GM19043 (cell line): Measurements from ENCODE around the gene PSME3IP1.
A peak's percentile ranks its signal among the peaks of the same experiment; 100 is the strongest.

Experiments used
- ATAC-seq: cut with Tn5 transposase; IDR thresholded peaks from one replicate; pipeline ENCODE4 v1.9.1; 2021; ENCODE audit warnings: low read depth; ENCODE audit not compliant: unreplicated experiment

The PSME3IP1 gene

GRCh38 chr16:57146735-57147134, 39.1 kb downstream of the PSME3IP1 start:
- ATAC-seq, result no peak

- ATAC-seq, result no peak
These were observed 39.7 kb downstream of the PSME3IP1 start for GRCh38 chr16:57146040-57146647.

DNA sequence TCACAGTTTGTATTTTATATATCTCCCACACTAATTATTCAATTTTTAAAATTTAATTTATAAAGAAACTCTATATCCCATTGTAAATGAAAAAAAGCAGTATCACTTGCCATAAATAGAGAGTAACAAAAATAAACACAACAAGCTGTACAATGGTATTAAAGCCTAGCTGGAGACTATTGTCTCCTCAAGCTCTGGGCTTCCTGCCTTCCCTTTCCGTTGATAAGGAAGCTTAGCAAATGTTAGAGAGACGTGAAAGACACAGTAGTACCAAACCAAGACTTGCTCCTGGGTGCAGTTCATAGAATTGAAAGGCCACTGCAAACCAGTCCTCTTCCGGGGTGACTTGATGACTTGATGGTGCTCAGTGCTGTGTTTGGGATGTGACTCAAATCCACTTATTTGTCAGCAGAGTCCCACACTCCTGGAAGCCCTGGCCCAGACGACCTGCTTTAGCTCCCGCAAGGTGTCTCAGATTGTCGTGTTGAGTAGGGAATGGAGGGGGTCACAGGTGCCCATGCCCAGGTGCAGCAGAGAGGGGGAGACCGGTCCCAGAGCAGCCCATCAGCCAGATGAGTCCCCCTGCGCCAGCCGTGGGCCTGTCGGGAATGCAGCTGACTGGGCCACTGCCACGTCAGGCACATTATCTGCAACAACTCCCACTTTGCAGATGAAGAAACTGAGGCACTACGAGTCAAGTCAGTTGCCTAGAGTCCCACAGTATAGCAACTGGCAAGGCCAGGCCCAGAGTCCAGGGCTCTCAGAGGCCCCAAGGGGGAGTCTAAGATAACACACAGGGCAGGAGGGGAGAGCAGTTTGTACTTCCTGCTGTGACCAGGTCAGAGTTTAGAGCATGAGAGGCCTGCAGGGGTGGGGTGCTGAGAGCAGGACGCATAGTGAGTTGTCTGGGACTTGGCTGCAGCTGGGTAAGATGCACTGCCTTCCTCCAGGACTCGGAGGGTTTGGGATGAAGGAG, 40.5 kb downstream of the PSME3IP1 start:
- ATAC-seq, result no peak

DNA sequence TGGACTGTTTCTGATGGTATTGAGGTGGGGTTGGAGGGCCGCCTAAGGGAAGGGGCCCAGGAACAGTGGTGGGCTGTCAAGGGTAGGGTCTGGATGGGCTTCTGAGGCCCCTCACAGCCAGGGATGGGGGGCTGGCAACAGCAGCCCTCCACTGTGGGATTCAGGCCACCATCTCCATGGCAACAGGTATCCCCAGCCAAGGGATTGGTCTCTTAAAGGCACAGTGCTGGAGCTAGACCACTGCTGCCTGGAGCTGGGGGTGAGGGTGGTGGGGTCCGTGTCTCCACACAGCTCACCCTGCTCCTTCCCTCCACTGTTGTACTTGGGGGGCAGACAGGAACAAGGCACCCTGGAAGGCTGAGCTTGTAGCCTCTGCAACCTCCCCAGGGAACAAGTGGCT, 41.8 kb downstream of the PSME3IP1 start:
- ATAC-seq, result no peak

- no peak for ATAC-seq
These were observed 42.5 kb downstream of the PSME3IP1 start for GRCh38 chr16:57143149-57143921.

DNA sequence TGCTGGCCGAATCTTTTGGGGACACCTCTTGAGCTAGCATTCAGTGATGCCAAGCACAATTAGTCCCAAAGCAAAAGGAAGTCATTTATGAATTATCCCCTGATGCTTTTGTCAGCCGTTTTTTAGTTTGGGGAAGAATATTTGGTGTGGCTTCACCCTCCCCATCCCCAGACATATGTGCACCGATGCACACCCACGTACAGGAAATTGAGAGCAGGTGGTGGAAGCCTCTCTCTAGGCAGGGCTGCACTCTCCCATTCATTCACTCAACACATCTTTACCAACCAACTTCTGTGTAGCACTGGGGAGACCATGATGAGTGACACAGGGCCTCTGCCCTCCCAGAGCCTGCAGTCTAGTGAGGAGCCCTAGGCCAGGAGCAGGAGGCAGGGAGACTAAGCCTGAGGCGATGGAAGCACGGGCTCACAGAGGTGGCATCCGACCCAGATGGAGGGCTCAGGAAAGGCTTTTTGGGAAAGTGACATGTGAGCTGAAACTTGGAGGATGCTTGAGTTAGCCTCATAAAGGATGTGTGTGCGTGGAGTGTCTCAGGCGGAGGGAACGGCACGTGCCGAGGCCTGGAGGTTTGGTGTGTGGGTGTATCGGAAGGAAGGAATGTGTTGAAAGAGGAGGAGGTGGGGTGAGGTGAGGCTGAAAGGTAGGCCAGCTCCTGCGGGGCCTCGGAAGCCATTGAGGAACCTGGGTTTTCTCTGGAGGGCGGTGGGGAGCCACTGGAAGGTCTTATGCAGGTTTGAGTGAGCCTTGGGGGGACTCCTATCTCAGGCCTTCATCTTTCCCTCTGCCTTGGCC, 43.8 kb downstream of the PSME3IP1 start:
- no peak for ATAC-seq

DNA sequence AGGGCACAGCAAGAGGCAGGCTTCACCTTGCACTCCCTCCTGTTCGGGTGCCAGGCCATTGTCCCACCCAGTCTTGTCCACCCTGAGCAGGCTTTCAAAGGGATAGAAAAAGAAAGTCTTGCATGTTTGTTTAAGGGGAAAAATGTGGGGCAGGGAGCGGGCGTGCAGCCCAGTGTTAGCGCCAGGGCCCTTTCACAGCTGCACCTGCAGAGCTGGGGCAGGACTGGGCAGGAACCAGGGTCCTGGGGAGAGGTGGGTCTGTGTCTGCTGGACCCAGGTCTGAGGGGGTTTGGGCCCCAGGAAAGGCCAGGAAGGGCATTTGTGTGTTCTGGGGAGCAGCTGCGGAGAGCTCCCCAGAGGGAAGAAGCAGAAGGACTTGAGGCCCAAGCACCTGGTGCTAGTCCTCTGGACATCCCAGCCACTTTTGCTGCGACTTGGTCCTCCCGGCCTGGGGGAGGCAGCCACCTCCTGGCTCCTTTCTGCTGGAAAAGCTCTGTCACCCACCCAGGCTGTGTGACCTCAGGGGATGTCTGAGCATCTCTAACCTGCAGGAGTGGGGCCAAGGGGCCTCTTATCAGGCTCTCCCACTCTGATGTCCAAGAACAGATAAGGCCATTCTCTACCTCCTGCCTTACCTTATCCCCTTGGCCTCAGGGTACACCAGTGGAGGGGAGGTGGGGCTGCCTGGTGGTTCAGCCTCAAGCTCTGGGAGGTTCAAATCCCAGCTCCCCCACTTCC, 44.7 kb downstream of the PSME3IP1 start:
- ATAC-seq, result no peak

GRCh38 chr16:57138281-57138935, 47.4 kb downstream of the PSME3IP1 start:
- ATAC-seq, result no peak

DNA sequence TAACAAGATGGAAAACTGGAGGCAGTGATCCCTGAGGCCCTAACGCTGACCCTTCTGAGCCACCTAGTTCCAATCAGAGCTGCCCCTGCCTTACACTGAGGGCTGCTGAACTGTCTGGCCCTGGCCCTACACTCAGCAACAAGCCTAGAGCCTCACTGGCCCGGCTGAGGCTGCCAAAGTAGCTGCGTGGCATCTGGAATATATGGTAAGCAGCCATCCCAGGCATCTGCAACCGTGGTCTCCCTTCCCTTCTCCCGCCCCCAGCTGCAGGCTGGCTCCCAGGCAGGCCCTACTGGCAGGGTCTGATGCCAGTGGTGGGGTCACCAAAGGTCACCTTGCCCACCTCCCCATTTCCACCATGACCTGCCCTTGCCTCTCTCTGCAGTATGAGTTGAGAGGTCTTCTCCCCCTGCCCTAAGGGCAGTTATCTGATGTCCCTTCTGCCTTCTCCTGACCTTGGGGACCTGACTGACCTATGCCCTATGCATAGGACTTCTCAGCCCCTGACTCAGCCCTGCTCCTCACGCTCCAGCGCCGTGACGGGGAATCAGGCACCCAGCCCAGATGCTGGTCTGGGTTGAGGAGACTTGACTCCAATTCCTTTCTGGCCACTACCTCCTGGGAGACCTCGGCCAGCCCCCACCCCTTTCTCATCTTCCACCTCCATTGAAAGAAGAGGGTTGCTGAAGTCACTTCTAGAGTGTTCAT, 48.1 kb downstream of the PSME3IP1 start:
- ATAC-seq, result no peak

- ATAC-seq, result no peak
These were observed 48.8 kb downstream of the PSME3IP1 start for GRCh38 chr16:57137043-57137442.

GRCh38 chr16:57134982-57135381, 50.9 kb downstream of the PSME3IP1 start:
- ATAC-seq, result peak; percentile 49

DNA sequence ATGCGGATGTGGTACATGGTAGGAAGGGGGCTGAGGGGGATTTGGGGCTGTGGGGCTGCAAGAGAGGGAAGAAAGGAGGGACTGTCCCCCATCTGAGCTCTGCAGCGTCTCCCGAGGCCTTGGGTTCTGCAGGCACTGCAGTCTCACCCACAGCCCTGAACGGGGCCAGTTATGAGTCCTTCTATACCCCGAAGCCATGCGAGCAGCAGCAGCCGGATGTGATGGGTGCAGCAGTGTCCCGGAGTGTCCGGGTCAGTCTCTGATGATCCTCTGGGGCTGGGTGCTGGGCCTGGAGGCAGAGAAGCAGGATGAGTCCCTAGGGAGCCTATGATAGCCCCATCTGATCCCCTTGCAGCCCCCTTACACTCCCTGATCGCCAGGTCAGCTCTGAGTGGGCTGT, 52.0 kb downstream of the PSME3IP1 start:
- no peak for ATAC-seq

GRCh38 chr16:57133031-57133430, 52.8 kb downstream of the PSME3IP1 start:
- ATAC-seq, result no peak

DNA sequence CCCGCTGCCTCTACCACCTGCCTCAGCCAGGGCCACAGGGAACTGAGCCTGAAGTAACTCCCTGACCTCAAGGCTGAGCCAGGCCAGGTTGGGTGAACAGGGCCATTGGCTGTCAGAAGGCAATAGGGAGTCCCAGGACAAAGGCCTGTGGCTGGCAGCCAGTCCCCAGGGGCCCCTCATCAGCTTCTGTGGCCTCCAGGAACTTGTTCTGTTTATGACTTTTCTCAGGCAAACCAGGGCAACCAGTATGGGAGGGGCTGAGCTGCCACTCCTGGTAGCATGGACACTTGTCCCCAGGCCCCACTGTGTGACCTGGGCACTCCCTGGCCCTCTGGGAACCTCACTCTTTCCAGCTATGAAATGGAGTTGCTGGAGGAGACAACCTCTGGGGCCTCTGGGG, 53.4 kb downstream of the PSME3IP1 start:
- no peak for ATAC-seq

GRCh38 chr16:57131351-57131970, 54.4 kb downstream of the PSME3IP1 start:
- no peak for ATAC-seq

GRCh38 chr16:57130950-57131321, 54.9 kb downstream of the PSME3IP1 start:
- no peak for ATAC-seq

DNA sequence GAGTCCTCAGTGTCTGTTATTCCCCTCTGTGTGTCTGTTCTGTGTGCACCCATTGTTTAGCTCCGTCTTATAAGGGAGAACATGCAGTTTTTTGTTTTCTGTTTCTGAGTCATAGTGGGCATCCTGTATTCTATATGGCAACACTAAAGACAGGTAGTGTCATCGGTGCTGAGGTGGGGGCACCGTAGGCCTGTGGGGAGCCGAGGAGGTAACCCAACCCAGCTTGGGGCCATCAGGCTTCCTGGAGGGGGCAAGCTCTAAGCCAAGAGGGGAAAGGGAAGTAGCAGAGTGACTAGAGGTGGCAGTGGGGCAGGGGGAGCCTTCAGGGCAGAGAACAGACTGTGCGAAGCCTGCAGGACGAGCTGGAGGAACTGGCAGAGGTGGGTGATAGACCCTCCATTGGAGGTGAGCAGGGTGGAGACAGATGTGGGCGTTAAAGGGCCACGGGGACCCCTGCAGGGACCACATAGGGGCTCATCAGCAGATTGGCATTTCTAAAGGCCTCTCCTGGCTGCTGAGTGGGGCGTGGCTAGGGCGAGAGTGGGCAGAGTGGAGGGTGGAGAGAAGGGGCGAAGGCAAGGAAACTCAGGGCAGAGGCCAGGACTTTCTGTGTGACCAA, 57.0 kb downstream of the PSME3IP1 start:
- ATAC-seq, result no peak

DNA sequence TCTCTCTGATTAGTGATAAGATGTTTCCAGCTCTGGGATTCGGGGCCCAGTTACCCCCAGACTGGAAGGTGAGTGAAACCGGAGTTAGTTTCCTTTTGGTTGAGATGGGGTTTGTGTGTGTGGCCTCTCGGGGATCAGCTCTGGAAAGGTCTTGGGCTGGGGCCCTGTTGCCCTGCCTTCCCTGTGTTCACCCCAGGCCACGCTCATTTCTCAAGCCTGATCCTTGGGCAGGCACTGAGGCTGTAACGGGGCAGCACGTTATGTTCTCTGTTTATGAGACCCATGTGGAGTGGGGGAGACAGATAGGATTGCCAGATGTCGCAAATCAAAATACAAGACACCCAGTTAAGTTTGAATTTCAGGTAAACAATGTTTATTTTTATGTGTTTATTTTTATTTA, 58.0 kb downstream of the PSME3IP1 start:
- ATAC-seq, result no peak
